Measurements from ENCODE around the gene TMEM143. TPM values are rescaled to one million over a fixed set of nuclear protein-coding genes. Genes with fewer than 3 reads are reported as not detected.

The TMEM143 gene
- total RNA-seq, 1 donor from 2014 or later = 4.9 TPM

DNA sequence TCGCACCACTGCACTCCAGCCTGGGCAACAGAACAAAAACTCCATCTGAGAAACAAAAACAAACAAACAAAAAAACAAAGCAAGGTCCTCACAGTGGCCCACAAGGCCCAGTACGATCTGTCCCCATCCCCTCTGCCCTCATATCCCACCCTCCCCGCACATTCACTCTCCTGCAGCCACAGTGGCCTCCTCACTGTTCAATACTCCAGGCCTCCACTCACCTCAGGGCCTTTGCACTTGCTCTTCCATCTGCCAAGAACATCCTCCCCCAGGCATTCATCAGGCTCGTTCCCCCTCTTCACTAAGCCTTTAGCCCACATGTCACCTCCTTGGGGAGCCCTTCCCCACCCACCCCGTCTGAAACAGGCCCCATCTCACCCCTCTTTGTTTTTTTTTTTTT, 4.6 kb downstream of the TMEM143 start:
- no peak for DNase-seq (ENCODE audit: low read depth)

DNA sequence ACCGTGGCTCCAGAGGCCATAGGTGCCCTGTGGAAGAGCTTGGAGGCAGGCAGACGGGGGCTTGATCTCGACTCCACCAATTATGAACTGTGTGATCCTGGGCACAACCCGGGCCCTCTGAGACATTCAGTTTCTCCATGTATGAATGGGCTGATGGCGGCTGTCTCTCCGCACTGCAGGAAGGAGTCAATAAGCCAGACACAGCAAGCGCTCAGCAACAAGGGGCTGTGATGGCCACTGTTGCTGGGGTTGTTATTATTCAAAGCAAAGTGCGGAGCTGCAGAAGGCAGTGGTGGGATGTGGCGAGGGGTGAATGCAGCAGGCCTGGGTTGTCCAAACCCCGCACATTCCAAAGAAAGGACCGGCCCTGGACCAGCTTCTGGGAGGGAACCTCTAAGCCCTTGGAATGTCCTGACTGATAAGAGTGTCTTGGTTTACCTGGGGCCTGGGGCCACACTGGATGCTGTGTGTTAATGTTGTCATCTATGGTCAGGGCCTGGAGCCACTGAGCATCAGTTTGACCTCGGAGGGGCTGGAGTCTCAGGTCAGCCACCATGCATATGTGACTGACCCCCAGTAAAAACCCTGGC, 8.3 kb downstream of the TMEM143 start:
- DNase-seq (ENCODE audit: low read depth) = no peak

DNA sequence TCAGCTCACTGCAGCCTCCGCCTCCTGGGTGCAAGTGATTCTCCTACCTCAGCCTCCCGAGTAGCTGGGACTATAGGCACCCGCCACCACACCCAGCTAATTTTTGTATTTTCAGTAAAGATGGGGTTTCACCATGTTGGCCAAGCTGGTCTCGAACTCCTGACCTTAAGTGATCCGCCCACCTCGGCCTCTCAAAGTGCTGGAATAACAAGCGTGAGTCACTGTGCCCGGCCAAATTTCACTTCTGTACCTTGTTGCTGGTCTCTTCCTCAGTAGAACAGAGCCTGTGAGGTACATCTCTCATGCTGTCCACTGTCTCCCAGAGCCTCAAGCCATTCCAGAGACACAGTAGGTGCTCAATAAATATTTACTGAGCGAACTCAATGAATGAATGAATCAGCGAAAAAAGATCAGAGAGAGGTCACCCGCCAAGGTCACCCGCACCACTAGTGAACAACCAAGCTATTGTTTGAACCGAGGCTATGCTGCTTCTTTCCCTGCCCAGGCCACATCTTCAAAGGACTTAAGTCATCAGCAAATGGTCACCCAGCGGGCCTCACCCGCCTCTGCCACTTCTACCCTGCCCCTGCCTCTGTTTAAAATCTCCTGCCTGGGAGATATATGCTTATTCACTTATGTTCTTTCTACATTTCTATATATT, 9.3 kb downstream of the TMEM143 start:
- DNase-seq (ENCODE audit: low read depth) = no peak

DNA sequence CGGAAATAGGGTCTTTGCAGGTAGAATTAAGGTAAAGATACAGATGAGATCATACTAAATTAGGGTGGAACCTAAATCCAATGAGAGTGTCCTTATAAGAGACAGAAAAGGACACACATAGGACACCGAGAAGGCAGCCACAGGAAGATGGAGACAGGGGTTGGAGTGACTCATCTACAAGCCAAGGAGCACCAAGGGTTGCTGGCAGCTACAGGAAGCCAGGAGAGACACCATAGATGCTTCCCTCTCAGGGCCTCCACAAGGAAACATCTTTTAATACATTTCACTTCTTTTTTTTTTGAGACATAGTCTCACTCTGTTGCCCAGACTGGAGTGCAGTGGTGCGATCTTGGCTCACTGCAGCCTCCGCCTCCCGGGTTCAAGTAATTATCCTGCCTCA, 10.1 kb downstream of the TMEM143 start:
- DNase-seq (ENCODE audit: low read depth) = no peak

DNA sequence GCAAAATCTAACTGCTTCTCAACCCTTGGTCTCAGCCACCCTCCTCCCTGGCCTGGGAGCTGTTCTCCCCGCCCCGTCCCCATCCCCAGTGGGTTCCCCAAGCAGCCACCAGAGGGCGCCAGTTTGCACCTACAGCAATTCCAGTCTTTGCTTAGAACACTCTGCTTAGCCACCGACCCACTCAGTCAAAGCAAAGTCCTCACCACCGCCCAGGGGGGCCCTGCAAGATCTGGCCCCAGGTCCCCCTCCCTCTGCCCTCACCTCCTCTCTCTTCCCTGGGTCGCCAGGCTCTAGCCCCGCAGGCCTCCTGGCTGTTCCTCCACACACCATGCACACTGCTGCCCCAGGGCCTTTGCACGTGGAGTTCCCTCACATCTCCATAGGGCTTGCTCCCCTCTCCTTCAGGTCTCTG, 12.4 kb downstream of the TMEM143 start:
- no peak for DNase-seq (ENCODE audit: low read depth)

DNA sequence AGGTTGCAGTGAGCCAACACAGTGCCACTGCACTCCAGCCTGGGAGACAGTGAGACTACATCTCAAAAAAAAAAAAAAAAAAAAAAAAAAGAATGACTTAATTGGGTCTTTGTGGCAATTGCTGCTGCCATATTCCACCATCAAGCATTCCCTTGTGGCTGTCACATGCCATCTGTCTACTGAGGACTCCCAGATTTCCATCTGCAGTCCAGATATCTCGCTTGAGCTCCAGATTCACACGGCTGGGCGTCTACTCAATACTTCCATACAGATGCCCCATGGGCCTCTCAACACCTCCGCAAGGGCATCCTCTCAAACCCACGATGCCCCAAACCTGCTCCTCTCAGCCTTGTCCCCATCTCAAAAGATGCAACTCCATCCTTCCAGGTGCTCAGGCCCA, 12.9 kb downstream of the TMEM143 start:
- DNase-seq (ENCODE audit: low read depth) = no peak

DNA sequence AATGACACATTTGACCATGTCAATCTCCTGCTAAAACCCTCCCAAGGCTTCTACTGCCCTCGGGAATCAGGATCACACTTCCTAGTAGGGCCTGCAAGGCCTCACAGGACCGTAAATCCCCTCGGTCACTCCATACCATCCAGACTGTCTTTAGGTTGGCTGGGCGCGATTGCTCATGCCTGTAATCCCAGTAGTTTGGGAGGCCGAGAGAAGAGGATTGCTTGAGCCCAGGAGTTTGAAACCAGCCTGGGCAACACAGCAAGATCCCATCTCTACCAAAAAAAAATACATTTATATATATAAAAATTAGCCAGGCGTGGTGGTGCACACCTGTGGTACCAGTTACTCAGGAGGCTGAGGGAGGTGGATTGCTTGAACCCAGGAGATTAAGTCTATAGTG, 15.0 kb downstream of the TMEM143 start:
- DNase-seq (ENCODE audit: low read depth) = no peak

DNA sequence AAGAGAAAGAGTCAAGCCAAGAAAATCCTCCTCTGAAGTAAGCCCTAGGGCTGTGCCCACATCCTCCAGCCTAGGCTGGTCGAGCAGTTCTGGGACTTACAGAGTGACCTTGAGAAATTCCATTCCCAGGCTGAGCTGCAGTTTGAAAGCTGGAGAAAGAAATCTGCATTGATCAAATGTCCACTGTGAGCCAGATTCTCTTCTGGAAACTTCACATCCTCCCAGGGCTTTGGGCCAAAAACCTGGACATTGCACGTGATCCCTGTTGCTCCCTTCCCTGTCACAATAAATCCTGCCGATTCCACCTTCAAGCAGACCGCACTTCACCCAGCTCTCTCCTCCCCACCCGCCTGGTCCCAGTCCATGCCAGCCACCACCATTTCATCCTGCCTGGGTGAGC, 15.7 kb downstream of the TMEM143 start:
- no peak for DNase-seq (ENCODE audit: low read depth)

DNA sequence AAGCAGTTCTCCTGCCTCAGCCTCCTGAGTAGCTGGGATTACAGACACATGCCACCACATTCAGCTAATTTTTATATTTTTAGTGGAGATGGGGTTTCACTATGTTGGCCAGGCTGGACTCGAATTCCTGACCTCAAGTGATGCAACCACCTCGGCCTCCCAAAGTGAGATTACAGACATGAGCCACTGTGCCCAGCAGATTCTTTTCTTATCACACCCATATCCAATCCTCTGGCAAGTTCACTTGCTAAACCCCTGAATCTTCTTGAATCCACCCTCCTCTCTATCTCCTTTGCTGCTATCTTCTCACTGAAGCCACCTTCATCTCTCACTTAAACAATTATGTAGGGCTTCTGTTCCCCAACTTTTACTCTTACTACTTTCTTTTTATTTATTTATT, 17.5 kb downstream of the TMEM143 start:
- no peak for DNase-seq (ENCODE audit: low read depth)

DNA sequence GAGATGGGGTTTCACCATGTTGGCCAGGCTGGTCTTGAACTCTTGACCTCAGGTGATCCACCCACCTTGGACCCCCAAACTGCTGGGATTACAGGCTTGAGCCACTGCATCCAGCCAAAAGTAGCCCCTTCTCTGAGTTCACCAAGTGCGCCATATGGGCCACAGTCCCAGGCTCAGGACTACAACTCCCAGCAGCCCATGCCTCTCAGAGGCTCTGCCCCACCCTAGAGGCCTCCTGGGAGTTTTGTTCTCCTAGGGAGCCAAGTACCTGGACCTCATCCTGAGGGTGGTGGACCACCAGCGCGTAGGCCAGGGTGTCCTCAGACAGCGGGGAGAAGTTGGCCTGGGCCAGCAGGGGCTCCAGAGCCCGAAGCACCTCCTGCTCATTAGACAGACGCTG, 18.8 kb downstream of the TMEM143 start:
- no peak for DNase-seq (ENCODE audit: low read depth)

DNA sequence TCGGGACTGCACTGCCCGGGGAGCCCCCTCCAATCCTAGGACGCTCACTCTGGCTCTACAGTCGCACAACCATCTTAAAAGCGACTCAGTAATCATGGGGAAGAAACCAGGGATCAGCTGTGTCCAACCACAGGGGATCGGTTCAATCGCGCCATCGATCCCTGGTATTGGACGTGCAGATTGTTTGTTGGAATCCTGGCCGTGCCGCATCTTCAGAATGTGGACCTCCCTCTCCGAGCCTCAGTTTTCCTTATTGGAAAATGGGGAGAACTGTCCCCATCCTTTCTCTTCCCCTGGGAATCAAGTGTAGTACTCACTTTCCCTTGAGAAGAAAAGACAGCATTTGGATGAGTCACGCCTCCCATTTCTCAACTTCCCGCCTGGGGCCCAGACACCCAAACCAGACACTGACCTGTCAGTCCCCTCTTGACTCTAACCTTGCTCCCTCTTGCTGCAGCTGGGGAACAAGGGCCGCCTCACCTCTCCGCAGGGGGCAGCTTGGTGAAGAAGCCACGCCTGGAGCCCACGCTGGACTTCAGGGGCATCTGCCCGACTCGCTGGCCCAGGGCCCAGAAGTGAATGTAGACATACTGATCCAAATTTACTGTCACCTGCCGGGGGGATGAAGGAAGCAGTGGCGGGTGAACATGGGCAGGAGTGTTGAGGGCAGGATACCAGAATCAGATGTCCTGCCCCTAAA, 20.7 kb downstream of the TMEM143 start:
- DNase-seq (ENCODE audit: low read depth) = no peak

DNA sequence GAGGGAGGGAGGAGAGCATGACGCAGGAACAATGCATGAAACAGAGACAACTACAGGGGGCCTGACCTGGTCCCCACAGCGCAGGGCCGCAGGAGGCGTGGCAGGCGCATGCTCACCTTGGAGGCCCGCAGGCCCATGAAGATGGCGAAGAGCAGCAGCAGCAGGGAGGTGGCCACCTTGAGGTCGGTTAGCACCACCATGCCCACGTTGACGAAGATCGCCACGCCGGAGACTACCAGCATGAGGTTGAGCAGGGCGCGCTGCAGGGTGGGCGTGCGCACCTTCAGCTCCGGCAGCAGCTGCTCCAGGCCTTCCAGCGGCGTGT, 21.4 kb downstream of the TMEM143 start:
- DNase-seq (ENCODE audit: low read depth) = no peak

DNA sequence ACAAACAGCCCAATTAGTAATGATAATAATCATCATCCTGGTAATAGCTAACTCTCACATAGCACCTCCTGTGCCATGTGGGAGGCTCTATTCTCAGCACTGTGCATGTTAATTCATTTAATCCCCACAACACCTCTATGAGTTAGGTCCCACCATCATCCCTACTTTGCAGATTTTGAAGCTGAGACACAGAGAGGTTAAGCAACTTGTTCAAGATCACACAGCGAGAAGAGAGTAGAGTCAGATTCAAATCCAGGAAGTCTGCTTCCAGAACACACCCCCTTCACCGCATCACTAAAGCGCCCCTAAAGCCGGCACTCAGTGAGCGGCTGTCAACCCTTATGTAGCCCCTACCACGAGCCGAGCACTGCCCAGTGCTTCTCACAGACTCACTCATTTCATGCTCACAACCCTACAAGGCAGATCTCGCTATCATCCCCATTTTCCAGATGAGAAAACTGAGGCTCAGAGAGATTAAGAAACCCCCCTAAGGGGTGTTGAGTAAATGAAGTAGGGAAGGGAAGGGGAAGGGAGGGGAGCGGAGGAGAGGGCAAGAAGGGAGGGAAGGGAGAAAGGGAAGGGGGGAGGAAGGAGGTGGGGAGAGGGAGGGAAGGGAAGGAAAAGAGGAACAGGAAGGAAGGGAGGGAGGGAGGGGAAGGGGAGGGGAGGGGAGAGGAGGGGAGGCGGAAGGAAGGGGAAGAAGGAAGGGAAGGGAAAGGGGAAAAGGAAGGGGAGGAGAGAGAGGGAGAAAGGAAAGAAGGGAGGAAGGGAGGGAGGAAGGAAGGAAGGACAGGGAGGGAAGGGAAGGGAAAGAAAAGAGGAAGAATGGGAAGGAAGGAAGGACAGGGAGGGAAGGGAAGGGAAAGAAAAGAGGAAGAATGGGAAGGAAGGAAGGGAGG, 22.0 kb downstream of the TMEM143 start:
- DNase-seq (ENCODE audit: low read depth) = no peak

DNA sequence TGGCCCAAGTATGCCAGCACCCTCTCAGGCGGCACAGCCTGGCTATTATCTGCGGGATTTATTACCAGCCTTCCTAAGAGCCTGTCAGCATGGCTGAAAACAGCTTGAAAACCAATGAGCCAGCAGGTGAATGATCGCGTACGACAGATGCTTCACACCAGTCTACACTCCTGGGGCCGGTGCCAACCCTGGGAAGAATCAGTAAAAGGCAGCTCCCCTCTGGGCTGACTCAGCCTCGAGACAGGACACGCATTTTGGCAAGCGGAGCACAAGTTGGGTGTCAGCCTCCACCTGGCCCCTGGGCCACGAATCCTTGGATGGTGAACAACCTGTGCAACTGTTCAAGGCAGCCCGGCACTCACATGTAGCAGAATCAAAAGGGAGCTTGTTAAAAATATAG, 22.7 kb downstream of the TMEM143 start:
- no peak for DNase-seq (ENCODE audit: low read depth)

DNA sequence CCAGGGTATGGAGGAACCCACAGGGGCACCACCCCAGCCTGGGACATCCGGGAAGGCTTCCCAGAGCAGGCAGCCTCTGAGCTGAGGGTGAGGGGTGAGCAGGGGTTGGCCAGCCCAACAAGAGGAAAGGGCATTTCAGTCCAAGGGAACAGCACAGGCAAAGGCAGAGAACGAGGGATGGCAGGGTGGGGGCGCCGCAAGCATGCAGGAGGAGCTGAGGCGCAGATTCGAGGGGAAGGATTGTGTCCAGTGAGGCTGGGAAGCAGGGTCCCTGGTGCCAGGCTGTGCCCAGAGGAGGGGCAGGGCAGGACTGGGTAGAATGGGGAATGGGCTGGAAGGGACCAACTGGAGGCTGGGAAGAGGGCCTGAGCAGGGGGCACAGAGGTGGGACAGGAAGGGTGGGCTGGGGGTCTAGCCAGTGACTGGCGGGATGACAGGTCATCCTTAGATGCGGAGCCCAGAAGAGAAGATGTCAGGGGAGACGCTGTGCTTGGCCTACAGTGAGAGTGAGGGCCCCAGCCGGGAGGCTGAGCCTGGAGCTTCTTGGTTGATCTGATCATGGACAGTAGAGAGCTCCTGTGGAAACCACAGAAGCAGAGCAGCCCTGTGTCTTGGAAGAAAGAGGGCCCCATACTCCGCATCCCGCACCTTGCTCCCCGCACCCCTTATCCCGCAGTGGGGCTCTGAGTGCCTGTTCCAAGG, 24.8 kb downstream of the TMEM143 start:
- no peak for DNase-seq (ENCODE audit: low read depth)

DNA sequence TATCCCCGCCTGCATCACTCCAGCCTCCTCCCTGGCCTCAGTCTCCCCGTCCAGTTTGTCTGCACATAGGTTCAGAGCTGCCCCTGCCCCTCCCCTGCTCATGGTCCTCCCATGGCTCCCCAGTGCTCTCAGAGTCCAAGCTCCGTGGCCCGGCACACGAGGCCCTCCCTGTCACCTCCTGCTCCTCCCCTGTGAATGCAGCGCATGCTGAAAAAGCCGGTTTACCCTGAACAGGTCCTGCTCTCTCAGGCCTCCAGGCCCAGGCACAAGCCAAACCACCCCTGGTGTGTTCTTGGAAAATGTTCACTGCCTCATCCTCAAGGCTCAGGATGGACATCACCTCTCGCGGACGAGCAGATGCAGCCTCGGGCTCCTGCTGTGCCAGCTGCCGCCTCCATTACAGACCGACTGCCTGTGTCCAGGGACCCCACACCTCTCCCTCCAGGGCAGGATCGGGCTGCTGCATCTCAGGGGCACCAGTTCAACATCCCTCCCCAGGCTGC, 25.4 kb downstream of the TMEM143 start:
- DNase-seq (ENCODE audit: low read depth) = no peak

DNA sequence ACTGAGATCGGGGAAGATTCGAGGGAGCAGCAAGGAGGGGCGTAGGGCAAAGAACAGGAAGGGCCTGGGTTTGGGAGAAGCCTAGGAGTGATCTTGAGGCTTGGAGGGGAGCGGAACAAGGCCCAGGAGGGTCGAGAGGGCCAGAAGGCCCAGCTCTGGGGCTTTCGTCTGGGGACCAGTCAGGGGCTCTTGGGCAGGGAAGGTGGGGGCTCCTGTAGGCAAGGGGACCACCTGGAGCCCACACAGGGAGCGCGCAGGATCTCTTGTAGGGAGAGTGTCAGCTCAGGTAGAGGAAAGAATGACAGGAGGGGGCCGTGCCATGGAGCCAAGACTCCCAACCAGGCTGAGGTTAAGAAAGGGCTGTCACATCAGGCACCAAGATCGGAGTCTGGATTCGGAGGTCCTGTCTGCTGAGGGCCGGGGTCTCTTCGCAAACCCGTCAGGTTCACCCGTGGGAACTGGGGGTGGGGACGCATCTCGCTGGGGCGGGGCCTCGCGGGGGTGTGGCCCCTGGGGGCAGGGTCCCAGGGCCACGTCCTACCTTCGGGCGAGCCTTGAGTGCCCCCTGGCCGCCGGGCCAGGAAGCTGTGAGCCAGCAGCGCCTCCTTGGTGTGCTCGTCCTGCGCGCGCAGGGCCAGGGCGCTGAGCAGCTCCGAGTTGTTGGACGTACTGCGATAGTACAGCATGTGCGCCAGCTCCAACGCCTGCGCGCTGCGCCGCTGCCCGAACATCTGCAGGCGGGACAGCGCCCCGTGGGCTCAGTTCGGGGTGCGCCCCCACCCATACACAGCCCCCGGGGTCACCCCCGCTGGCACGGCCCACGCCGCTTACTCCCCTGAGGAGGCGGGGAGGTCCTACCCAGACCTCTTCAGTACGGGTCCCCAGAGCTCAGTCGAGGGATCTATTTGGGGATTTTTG, 30.0 kb downstream of the TMEM143 start:
- peak; percentile 75 for DNase-seq (ENCODE audit: low read depth)

DNA sequence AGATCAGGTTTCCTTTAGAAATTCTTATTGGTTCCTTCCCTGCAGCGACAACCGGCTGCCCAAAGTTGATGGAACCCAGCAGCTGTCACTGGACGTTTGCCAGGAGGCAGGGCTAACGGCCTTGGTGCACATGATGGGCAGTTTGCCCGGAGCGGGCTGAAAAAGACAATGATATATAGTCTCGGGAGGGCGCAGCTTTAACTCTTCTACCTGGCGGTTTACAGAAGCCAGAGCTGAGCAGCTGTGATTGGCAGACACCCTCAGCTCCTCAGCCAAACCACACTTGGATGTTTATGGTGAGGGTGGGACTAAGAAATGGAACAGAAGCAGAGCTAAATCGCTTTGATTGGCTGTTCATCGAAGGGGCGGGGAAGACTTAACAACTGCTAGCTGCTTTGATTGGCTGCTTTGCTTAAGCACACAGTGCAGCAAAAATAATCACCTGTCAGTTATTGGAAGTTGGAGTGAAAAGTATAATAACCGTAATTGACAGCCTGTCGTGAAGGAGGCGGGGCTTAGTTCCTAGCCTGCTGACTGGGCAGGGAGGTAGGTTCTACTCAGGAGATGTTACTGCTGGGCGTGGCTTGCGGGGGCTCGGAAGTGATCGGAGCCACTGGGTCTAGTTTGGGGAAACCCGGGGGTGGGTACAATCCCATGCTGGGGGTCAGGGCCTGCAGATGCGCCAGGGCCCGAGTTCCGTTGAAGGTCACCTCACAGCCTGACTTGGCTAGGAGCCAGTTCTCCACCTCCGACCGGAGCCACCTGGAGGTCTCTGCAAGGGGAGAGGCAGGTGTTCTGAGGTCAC, 30.9 kb downstream of the TMEM143 start:
- peak; percentile 100 for DNase-seq (ENCODE audit: low read depth)

DNA sequence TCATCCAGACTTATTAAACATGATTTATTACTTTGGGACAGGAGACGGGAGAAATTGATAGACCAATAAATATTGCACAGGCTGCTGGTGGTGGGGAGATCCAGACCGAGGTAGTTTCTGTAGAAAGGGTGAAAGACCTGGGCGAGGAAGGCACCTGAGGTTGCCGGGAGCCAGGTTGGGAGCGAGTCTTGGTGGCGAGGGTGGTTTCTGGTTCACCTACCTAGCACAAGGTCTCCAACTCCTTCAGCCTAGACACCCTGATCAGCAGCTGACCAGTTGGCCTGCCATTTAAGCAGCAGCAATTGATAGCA, 31.4 kb downstream of the TMEM143 start:
- DNase-seq (ENCODE audit: low read depth) = no peak

All from renal cortical epithelial cell (primary cell).